ENCODE results near the gene LRRC27. TPM values are rescaled to one million over a fixed set of nuclear protein-coding genes. Genes with fewer than 3 reads are reported as not detected.

The LRRC27 gene
- total RNA-seq, 6 experiments from 2014 or later: 2.2 to 5.4 (median 3.2) TPM

- TF ChIP-seq POLR2A (IDR thresholded peaks at IDR 0.05): no peak
- TF ChIP-seq CTCF (IDR thresholded peaks at IDR 0.05): no peak
These were observed 74.8 kb downstream of the LRRC27 start for GRCh38 chr10:132406750-132407149.

GRCh38 chr10:132407243-132407746 lies 75.3 kb downstream of the LRRC27 start:
- H3K4me1 ChIP-seq: peaks cover 0 to 9% (median 2%) of the 10 kb centered on the region in 4 donors
- no peak overlapping the region for H3K4me3 ChIP-seq
- no peaks in the 10 kb centered on the region for H3K27me3 ChIP-seq
- peak; percentile 43 to 68 (median 64) for ATAC-seq
- peaks cover 0 to 6% (median 2%) of the 10 kb centered on the region in 4 donors for H3K36me3 ChIP-seq
- H3K27ac ChIP-seq: peak overlapping the region in 2 of 3 donors; percentile 31 to 57
- no peak for TF ChIP-seq POLR2A (IDR thresholded peaks at IDR 0.05)
- no peak for TF ChIP-seq CTCF (IDR thresholded peaks at IDR 0.05)
- H3K9me3 ChIP-seq: no peaks in the 10 kb centered on the region
- DNase-seq: peak; percentile 65 to 84 (median 81)
- no CpG with 5 or more reads among the region's 12 CpGs for WGBS (ENCODE audit: insufficient coverage, low coverage, low lambda C conversion rate, missing lambda C conversion rate)
- intact Hi-C loops (cut with DNase I): no loop called here

More at GRCh38 chr10:132406750-132407149, 74.8 kb downstream of the LRRC27 start:
- Histone ChIP-seq H3K9me3 (no peaks in the 10 kb centered on the region), H3K27ac (peak overlapping the region in 2 of 3 donors; percentile 24 to 31), H3K27me3 (no peaks in the 10 kb centered on the region), H3K36me3 (peaks cover 0 to 6% (median 2%) of the 10 kb centered on the region in 4 donors), H3K4me3 (no peak overlapping the region), H3K4me1 (peaks cover 0 to 9% (median 2%) of the 10 kb centered on the region in 4 donors)
- WGBS (ENCODE audit: insufficient coverage, low coverage, low lambda C conversion rate, missing lambda C conversion rate): no CpG with 5 or more reads among the region's 16 CpGs
- ATAC-seq (no peak), DNase-seq (no peak)
- intact Hi-C loops (cut with DNase I): no loop called here

- DNase-seq (peak in 1 of 3 donors; percentile 54), ATAC-seq (peak; percentile 52 to 58 (median 55))
- Histone ChIP-seq H3K4me3 (no peak overlapping the region), H3K9me3 (no peaks in the 10 kb centered on the region), H3K27me3 (no peaks in the 10 kb centered on the region), H3K36me3 (peaks cover 0 to 6% (median 2%) of the 10 kb centered on the region in 4 donors), H3K4me1 (peaks cover 0 to 9% (median 2%) of the 10 kb centered on the region in 4 donors), H3K27ac (peak overlapping the region in 2 of 3 donors; percentile 31 to 57)
- WGBS (ENCODE audit: insufficient coverage, low coverage, low lambda C conversion rate, missing lambda C conversion rate): 60% methylated on average over 1 of the region's 17 CpGs
- intact Hi-C loops (cut with DNase I): no loop called here
- no peak for TF ChIP-seq CTCF (IDR thresholded peaks at IDR 0.05)
- no peak for TF ChIP-seq POLR2A (IDR thresholded peaks at IDR 0.05)
These were observed 75.9 kb downstream of the LRRC27 start for GRCh38 chr10:132407846-132408278.

GRCh38 chr10:132408367-132408781 lies 76.4 kb downstream of the LRRC27 start:
- H3K4me3 ChIP-seq: no peak overlapping the region
- H3K27me3 ChIP-seq: no peaks in the 10 kb centered on the region
- H3K4me1 ChIP-seq: peaks cover 0 to 9% (median 2%) of the 10 kb centered on the region in 4 donors
- intact Hi-C loops (cut with DNase I): no loop called here
- H3K36me3 ChIP-seq: peaks cover 0 to 6% (median 2%) of the 10 kb centered on the region in 4 donors
- no peaks in the 10 kb centered on the region for H3K9me3 ChIP-seq
- peak overlapping the region in 2 of 3 donors; percentile 14 to 24 for H3K27ac ChIP-seq
- TF ChIP-seq POLR2A (IDR thresholded peaks at IDR 0.05): no peak
- no peak for TF ChIP-seq CTCF (IDR thresholded peaks at IDR 0.05)
- ATAC-seq: peak; percentile 2 to 15 (median 8)
- DNase-seq: no peak
- no CpG with 5 or more reads among the region's 20 CpGs for WGBS (ENCODE audit: insufficient coverage, low coverage, low lambda C conversion rate, missing lambda C conversion rate)
